Kidney epithelial cell (primary cell): ENCODE results near the gene FGD5. TPM values are rescaled to one million over a fixed set of nuclear protein-coding genes. Genes with fewer than 3 reads are reported as not detected.

Experiments
- DNase-seq: peaks from one replicate; pipeline ENCODE4 v3.0.0-alpha.2; 2010; ENCODE audit warnings: low read depth
- H3K27me3 ChIP-seq: 2 replicates; pipeline ENCODE4 v1.6.0; 2011; ENCODE audit warnings: low read length; ENCODE audit not compliant: control insufficient read depth, insufficient read depth
- H3K36me3 ChIP-seq: 2 replicates; pipeline ENCODE4 v1.5.1; 2011; ENCODE audit warnings: low read length; ENCODE audit not compliant: control insufficient read depth, insufficient read depth
- H3K4me3 ChIP-seq: 2 replicates; pipeline ENCODE4 v1.5.1; 2011; ENCODE audit warnings: low read depth, mild to moderate bottlenecking, control low read depth, low read length
- total RNA-seq: library from RNA; depleted of rRNA; stranded (reverse); fragments of >200 nt; gene quantifications from 2 replicates; pipeline ENCODE4 v1.2.3, GENCODE V29; 2015
- TF ChIP-seq, protein P1 (sequence below): IDR thresholded peaks from 2 replicates; pipeline ENCODE4 v1.5.1; 2011; ENCODE audit warnings: mild to moderate bottlenecking, moderate library complexity, low read length, control low read depth, inconsistent platforms; ENCODE audit not compliant: insufficient read depth, poor library complexity, severe bottlenecking

Gene FGD5
- total RNA-seq, 1 donor from 2014 or later, result 1.4 TPM

DNA sequence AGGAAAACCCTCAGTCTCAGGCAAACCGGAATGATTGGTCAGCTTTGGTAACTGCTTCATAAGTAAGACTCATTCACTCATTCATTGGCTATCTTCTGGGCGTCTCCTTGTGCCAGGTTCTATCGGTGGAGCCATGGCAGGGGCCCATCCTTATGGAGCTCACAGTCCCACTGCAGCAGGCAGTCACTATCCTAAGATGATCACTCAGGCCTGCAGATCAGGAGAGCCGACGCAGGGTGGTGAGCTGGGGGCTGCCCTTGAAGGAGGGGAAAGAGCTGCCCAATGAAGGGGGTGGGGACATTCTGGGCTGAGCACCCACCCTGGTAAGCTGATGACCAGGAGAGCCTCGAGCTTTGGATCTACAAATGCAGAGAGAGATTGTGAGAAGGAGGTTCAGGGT, 20.5 kb upstream of the FGD5 start:
- no peaks in the 10 kb centered on the region for H3K36me3 ChIP-seq
- TF ChIP-seq, protein P1, sequence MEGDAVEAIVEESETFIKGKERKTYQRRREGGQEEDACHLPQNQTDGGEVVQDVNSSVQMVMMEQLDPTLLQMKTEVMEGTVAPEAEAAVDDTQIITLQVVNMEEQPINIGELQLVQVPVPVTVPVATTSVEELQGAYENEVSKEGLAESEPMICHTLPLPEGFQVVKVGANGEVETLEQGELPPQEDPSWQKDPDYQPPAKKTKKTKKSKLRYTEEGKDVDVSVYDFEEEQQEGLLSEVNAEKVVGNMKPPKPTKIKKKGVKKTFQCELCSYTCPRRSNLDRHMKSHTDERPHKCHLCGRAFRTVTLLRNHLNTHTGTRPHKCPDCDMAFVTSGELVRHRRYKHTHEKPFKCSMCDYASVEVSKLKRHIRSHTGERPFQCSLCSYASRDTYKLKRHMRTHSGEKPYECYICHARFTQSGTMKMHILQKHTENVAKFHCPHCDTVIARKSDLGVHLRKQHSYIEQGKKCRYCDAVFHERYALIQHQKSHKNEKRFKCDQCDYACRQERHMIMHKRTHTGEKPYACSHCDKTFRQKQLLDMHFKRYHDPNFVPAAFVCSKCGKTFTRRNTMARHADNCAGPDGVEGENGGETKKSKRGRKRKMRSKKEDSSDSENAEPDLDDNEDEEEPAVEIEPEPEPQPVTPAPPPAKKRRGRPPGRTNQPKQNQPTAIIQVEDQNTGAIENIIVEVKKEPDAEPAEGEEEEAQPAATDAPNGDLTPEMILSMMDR, result no peak
- DNase-seq, result no peak
- H3K27me3 ChIP-seq, result peaks cover 31% of the 10 kb centered on the region
- H3K4me3 ChIP-seq, result no peak overlapping the region

DNA sequence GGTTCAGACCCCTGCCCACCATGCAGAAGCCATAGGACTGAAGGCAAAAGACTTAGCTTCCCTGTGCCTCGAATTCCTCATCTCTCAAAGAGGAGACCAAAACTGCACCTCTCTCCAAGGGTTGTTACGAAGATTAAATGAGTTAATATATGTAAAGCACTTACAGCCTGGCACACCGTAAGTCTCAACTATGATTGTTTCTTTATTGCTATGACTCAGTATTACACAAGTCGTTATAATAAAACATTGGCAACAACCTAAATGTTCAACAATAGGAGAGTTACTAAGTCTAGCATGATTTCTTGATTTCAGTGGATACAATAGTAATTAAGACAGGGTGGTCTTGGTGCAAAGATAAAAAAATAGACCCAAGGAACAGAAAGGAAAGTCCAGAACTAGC, 19.6 kb upstream of the FGD5 start:
- no peaks in the 10 kb centered on the region for H3K36me3 ChIP-seq
- H3K4me3 ChIP-seq, result no peak overlapping the region
- DNase-seq, result no peak
- TF ChIP-seq, protein P1, result no peak
- peaks cover 28% of the 10 kb centered on the region for H3K27me3 ChIP-seq

DNA sequence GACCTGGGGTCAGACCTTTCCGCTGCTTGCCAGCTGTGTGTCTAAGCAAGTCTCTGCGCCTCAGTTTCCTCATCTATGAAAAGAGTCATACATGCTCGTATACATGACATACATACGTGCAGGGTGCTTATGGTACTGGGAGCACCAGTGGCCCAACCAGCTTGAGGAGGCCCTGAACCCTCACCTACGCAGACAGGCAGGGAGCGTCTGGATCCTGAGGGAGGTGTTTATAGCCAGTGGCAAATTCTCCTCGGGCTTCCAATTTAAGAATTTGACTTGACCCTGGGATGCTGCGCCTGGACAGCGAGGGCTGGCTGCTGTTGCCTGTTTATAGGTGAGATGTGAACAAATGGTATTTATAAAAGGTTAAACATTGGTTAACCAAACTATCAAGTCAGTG, 17.7 kb upstream of the FGD5 start:
- TF ChIP-seq, protein P1, result no peak
- peaks cover 26% of the 10 kb centered on the region for H3K27me3 ChIP-seq
- DNase-seq, result no peak
- no peaks in the 10 kb centered on the region for H3K36me3 ChIP-seq
- H3K4me3 ChIP-seq, result no peak overlapping the region

DNA sequence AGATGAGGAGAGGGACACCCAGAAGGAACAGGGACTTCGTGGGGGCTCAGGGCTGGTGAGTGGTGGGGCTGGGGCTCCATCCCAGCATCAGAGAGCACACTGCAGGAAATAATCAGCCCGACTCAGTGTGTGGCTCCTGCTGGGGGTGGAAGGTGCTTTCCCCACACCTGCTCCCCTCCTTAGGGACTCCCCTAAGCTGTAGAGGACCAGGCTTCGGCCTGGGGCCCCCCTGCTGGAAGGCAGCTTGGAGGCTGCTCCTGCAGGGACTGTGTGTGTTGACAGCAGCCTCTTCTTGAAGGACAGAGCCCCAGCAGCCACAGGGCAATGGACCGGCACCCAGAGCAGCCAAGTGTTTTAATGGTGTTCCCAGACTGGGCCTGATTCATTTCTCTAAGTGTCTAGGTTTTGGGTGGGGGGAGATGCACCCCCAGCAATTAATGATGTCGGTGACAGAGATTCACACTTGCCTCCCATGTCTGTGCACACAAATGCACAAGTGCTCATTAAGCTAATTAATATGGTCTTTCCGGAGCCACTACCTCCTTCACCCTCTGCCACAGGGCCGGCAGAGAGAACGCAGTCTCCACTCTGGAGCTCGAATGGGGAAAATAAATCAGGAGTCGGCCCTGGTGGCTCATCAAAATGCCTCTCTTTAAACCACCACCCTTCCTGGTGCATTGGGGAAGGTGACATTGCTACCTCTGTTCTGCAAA, 16.9 kb upstream of the FGD5 start:
- Histone ChIP-seq H3K36me3 (no peaks in the 10 kb centered on the region), H3K27me3 (peaks cover 21% of the 10 kb centered on the region), H3K4me3 (no peak overlapping the region)
- TF ChIP-seq, protein P1, result no peak
- DNase-seq, result no peak

DNA sequence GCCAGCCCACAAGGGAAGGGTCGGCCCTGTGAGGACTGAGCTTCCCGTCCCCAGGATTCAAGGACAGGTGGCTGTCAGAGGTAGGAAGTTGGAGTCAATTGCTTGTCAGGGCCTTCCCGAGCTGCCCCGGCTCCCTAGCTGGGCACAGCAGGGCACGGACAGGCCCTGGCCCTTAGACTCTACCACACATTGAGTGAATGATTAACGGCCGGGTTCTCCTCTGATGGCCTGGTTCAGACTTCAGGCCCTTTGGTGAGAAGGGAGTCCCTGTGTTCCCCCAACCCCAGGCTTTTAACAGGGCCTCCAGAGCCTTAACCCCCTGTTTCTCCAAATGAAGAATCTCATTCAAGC, 16.4 kb upstream of the FGD5 start:
- H3K36me3 ChIP-seq, result no peaks in the 10 kb centered on the region
- peaks cover 25% of the 10 kb centered on the region for H3K27me3 ChIP-seq
- no peak for DNase-seq
- H3K4me3 ChIP-seq, result no peak overlapping the region
- TF ChIP-seq, protein P1, result no peak

DNA sequence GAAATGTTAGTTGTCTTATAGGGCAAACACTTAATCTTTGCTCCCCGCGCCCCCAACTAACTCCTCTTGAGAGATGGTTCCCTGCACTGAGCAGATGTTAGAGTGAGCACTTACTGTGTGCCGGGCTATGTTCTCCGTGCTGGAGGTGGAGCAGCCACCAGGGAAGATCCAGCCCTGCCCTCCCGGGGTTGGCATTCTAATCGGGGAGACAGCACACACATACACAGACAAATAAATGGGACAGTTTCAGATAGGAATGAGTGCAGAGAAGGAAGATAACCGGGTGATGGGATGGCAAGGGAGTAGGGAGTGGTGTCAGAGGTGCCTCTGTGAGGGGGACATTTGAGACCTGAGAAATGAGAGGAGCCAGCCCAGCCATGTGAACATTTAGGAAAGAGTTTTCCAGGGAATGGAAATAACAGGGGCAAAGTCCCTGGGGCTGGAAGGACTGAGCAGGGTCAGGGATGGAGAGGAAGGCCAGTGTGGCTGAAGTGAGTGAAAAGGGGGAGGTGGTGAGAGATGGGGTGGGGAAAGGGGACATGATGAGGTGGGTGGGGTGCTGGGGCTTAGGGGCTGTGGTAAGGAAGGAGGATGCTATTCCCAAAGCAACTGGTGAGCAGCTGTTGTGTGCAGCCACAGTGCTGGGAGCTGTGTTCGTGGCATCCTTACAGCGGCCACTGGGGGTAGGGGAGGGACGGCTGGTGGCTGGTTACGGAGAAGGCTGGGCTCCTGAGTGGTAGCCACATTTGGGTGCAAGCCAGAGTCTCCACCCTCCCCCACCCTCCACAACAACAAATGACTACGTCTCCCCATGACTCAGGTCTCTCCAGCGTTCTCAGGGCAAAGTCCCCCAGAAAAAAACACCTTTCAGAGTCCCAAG, 15.4 kb upstream of the FGD5 start:
- Histone ChIP-seq H3K4me3 (no peak overlapping the region), H3K36me3 (no peaks in the 10 kb centered on the region), H3K27me3 (peaks cover 26% of the 10 kb centered on the region)
- DNase-seq, result no peak
- TF ChIP-seq, protein P1, result no peak
